Skin of body (tissue), 2 donors: ENCODE results near the gene PTPRN2. TPM values are rescaled to one million over a fixed set of nuclear protein-coding genes. Genes with fewer than 3 reads are reported as not detected.
"Not testable (repeated sequence)": the region's sequence is repeated elsewhere in the genome, so short reads cannot be mapped to it uniquely, and the experiment has no call there.

Experiments
- DNase-seq: peaks from one replicate; lab custom pipeline; 2025; lab: John Stamatoyannopoulos, UW
- total RNA-seq: library from RNA; depleted of rRNA; stranded (reverse); fragments of >200 nt; gene quantifications from one replicate; pipeline ENCODE4 v1.2.3, GENCODE V29; 2014

PTPRN2 gene
- total RNA-seq, 1 donor from 2014 or later, result 0.99 TPM

DNA sequence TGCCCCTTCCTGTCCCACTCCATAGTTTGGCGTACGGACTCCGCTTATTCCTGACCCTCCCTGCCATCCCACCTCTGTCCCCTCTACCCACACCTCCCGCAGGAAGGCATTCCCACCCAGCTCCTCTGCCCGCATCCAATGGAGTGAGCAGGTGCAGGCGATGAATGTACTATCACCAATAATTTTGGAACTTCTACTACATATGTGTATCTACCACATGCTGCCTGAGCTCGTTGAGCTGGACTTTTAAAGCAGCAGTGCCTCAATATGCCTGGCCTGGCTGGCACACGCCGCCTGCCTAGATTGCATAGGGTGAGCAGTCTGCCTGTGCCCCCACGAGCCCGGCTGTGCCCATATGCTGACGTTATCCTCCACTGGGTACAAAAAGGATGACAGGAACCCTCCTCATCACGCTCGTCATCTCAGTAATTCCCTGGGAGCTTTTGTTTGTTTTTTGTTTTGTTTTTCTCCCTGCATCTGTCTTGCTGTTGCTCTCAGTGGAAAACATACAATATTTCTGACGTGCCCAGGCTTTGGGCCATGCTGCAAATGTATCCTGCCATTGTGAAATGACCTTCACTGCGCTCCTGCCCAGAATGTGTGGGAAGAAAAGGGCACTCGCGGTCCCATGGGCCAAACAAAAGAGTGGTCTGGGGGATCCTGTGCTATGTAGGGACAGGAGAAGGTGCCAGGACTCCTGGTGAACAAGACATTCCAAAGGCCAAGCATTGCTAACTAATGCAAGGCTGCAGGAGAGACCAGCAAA, 302.8 kb downstream of the PTPRN2 start:
- no peak for DNase-seq

DNA sequence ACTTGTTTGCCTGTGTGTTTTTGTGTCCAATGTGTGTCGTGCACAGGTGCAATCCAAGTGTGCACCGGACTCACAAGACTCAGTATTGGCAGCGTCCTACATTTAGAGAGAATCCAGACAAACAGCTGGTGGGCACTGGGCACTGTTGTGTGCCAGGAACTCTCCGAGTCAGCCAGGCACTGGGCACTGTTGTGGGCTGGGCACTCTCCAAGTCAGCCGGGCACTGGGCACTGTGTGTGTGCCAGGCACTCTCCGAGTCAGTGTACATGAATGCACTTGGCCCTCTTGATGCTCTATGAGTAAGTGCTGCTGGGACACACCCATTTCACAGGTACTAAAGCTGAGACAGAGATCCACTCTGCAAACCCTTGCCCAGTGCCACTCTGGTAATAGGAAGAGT, 303.5 kb downstream of the PTPRN2 start:
- DNase-seq, result no peak

DNA sequence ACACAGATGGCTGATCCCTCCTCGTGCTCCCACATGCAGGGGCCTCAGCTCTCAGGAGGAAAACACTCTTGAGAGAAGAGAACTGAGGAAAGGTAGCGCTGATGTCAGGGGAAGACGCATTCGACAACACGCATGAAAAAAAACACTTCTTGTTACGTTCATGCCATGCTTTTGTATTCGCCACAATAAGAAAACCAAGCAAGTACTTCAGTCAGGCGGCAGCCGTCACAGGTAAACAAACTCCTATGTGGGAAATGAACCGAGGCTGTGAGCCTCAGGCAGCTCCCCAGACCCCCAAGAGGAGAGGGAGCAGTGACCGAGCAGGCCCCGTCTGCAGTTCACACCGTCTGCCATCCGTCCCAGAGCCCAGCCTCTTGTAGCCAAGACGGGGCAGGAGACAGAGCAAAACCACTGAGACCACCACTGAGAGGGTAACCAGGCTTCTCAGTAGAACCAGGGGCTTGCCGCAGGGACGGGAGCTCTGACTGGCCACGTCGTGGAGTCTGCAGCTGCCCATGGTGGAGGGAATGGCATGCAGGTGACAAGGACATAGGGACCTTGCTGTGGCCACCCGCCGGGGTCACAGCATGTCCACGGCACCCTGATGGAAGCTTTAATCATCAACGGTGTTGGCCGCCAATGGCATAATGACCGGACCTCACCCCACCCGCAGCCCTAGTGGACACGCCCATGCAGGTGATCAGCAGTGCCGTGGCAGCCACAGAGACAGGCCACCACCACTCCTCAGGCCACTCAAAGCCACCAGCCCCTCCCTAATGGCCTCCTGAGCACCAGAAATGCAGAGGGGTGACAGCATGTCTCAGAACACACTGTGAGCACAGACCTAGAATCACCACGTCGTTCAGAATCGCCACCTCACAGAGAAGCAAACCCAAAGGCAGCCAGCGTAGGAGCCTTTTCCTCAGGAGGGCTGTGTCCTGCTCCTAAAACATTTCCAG, 304.3 kb downstream of the PTPRN2 start:
- DNase-seq, result no peak

DNA sequence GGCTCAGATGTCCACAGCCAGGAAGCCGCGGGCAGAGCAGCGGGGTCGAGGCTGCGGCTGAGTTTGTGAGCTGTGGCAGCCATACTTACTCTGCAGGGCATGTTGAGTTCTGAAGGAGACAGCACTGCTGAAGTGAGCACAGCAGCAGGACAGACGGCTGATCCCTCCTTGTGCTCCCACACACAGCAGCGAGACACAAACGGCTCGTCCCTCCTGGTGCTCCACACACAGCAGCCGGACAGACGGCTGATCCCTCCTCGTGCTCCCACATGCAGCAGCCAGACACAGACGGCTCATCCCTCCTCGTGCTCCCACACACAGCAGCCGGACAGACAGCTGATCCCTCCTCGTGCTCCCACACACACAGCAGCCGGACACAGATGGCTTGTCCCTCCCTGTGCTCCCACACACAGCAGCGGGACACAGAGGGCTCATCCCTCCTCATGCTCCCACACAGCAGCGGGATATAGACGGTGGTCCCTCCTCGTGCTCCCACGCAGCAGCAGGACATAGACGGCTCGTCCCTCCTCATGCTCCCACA, 305.1 kb downstream of the PTPRN2 start:
- DNase-seq, result no peak

DNA sequence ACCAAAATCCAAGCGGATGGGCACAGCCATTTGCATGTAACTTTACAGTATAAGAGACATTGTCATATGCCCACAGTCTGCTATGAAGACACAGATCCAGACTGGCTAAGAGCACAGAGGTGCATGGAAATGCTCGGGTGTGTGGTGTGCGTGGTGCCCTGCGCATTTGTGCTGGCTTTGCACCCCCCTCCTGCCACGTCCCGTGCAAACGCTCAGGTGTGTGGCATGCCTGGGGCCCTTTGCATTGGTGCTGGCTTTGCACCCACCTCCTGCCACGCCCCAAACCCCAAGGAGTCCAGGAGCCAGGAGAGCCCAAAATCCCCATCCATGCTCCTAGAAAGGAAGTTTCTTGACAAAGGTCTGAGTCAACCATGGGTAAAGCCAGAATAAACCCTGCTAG, 306.2 kb downstream of the PTPRN2 start:
- no peak for DNase-seq

DNA sequence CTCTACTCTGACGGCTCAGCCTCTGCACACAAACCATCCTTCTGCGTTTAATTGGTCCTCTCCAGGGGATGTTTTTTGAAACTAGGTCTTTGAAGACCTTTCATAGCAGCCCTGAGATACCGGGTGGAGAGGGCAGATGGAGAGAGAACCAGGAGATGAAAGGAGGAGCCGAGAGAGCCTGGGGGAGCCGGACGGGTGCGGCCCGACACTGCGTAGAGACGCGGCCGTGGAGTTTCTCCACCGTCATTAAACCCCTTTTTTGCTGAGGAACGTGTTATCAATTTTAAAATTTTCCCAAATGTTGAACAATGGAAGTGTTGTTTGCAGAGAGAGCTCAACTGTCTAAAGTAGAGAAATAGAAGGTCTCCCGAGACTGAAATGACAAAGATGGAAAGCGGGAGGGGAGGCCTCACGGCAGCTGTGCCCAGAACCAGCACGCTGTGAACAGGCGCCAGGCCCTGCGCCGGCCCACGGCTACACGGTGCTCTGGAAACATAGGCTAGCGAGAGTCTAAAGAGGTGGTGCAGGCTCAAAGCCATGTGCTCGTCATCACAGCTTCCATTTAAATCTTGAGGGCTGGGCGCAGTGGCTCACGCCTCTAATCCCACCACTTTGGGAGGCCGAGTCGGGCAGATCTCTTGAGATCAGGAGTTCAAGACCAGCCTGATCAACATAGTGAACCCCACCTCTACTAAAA, 307.0 kb downstream of the PTPRN2 start:
- DNase-seq, result no peak

DNA sequence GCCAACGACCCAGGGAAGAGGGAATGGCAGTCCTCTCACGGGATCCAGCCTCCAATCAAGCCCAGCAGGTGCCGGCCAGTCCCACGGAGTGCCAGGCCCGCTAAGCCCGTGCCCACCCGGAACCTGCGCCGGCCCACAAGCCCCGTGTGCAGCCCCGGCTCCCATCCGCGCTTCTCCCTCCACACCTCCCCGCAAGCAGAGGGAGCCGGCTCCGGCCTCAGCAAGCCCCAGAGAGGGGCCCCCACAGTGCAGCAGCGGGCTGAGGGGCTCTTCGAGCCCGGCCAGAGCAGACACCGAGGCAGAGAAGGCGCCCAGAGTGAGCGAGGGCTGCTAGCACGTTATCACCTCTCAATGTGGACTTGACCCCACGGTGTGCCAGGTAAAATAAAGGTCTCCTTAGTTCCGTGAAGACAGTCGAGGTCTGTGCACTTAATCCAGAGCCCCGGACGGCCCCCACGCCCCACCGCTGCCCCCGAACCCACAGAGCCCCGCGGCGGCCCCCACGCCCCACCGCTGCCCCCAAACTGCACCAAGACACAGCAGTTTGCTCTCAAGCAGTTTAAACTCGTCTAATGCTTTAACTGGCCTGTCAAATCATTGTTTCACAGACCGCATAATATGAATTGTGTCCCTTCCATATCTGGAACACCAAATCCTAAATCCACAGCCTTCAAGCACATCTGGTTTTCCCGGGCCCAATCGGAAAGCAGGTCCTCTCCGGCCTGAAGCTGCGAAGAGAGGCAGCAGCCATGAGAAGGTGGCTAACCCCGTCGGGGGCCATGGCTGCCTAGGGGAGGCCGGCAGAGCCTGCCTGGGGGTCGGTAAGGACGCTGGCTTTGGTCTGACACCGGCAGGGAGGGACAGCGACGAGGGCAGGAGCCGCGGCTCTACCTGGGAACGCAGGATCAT, 307.8 kb downstream of the PTPRN2 start:
- no peak for DNase-seq

DNA sequence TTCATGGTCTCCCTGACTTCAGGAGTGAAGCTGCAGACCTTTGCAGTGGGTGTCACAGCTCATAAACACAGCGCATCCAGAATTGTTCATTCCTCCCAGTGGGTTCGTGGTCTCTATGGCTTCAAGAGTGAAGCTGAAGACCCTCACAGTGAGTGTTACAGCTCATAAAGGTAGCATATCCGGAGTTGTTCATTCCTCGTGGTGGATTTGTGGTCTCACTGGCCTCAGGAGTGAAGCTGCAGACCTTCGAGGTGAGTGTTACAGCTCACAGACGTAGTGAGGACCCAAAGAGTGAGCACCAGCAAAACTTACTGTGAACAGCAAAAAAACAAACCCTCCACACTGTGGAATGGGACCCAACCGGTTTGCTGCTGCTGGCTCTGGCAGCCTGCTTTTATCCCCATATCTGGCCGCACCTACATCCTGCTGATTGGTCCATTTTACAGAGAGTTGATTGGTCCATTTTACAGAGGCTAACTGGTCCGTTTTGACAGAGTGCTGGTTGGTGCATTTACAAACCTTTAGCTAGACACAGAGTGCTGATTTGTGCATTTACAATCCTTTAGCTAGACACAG, 308.8 kb downstream of the PTPRN2 start:
- DNase-seq, result no peak

DNA sequence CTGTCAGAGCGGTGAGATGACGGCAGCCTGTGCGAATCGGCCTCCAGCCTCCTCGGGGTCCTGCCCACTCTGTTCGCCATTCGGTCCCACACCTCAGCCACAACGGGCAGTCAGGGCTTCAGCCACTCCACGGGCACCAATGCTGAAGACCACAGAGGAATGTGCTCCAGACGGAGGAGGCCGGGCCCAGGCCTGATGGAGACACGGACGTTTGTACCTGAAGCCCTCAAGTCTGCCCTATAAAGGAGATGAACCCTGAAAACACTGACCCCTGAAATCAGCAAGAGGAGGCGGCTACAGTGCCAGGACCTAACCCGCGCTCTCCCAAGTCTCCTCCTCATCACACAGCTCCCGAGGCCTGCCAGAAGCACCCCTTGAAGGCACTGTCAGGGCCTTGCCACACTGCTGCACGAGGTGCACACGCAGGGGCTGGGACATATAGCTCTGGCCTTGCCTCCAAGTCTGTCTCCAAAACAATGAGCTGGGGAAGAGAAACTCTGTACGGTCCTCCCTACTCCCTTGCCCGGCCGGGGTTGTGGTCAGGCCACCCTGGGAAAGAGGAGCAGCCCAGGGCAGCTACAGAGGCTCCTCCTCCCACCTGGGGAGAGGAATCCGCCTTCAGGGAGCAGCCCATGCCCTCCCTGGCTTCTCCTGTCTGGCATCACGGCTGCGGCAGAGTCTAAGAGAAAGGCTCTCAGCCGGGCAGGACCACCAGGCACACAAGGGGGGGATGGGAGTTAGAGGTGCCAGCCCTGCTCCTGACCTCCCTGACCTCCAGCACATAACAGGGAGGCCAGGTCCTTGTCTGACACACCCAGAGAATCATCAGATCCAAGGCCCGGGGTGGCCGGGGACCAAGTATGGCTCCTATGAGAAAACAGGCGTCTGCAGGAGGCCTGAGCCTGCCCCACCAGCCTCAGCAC, 310.1 kb downstream of the PTPRN2 start:
- no peak for DNase-seq

DNA sequence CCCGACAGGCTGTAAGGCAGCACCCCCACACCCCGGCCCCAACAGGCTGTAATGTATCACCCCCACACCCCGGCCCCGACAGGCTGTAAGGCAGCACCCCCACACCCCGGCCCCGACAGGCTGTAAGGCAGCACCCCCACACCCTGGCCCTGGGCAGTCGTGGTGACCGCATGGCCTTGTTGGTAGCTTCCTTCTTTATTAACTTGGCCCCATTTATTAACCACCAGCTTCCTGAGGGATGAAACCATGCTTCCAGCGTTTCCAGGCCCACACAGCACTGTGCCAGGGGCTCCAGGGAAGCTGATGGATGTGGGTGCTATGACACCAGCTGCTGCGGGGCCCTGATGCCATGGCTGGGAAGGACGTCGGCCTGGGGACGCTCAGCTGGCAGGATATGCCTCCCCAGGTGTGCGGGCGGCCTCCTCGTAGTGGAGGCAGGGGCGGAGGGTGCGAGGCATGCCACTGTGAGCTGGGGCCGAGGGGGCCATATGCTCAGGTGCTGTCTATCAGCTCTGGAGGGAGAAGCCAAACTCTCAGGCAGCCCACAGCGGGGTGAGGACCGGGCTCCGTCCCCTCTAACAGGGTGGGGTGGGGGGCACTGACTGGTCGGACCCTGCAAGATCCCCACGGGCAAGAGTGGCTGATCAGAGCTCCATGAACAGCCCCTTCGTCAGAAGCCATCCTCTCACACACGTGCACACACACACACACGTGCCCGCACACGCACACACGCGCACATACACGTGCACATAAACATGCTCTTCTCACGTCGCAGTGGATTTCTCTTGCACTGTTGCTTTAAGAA, 311.0 kb downstream of the PTPRN2 start:
- DNase-seq, result no peak

DNA sequence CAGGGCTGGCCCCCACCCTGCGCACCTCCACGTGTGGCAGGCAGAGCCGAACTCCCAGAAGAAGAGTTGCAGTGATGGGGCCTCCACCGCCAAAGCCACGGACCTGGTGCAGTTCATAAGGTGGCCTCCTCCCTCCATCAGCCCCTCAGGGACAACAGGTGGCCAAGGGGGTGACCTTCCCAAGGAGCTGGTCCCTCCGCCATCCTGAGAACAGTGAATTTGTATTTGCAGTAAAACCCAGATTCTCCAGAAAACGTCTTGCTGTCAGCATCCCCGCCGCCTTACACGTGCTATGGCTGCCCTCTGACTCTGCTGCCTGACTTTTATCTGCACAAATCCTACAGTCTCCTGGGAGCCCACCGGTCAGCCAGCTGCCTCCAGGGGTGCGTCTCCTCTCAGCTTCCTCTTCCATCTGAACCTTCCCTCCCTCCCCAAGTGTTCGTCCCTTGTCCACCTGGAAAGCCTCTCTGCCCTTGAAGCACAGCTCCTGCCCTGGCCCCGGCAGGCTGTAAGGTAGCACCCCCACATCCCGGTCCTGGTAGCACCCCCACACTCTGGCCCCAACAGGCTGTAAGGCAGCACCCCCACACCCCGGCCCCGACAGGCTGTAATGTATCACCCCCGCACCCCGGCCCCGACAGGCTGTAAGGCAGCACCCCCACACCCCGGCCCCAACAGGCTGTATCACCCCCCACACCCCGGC, 311.8 kb downstream of the PTPRN2 start:
- DNase-seq, result no peak

DNA sequence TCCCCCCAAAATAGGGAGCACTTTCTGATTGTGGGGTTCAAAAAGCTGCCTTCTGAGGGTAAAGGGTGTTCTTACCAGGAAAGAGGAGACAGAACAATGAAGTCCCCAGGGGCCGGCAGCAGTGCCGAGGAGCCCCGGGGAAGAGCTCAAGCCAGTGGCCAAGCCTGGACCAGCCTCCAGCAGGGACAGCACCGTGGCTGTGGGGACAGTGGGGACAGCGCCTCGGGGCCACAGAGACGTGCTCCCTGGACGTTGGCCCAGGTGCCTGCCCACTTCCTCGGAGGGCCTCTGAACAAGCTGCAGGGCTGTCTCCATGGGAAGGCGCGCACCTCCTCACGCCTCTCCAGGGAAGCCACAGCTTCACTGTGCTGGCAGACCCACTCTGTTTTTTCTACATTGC, 312.6 kb downstream of the PTPRN2 start:
- no peak for DNase-seq

DNA sequence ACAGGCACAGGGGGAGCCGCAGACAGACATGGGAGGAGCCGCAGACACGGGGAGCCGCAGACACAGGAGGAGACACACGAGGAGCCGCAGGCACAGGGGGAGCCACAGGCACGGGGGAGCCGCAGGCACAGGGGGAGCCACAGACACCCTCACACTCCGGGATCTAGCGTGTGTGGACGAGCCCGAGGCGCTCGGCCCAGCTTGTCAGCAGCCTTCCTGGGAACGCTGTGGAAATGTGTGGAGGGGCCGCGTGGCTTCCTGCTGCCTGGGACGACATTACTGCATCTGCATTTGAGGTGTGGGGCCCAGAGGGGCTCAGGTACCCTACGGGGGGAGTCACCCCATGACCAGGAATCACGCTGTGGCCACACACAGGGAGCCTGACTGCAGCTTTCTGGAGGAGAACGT, 313.2 kb downstream of the PTPRN2 start:
- no peak for DNase-seq

DNA sequence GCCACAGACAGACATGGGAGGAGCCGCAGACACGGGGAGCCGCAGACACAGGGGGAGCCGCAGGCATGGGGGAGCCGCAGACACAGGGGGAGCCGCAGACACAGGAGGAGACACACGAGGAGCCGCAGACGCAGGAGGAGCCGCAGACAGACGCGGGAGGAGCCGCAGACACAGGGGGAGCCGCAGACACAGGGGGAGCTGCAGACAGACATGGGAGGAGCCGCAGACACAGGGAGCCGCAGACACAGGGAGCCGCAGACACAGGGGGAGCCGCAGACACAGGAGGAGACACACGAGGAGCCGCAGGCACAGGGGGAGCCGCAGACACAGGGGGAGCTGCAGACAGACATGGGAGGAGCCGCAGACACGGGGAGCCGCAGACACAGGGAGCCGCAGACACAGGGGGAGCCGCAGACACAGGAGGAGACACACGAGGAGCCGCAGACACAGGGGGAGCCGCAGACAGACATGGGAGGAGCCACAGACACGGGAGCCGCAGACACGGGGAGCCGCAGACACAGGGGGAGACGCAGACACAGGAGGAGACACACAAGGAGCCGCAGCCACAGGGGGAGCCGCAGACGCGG, 313.8 kb downstream of the PTPRN2 start:
- not testable (repeated sequence) for DNase-seq

DNA sequence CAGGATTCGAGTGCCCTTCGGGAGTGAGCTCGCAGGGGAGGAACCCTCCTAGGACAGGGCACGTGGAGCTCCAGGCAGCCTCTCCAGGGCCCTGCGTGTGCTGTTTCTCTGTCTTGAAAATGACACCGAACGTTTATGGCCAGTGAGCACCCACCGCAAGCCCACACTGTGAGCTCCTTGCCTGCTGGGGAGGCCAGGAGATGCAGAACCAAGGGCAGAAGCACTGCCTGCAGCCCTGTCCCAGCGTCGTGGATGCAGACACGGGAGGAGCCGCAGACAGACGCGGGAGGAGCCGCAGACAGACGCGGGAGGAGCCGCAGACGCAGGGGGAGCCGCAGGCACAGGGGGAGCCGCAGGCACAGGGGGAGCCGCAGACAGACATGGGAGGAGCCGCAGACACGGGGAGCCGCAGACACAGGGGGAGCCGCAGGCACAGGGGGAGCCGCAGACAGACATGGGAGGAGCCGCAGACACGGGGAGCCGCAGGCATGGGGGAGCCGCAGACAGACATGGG, 314.4 kb downstream of the PTPRN2 start:
- DNase-seq, result no peak

DNA sequence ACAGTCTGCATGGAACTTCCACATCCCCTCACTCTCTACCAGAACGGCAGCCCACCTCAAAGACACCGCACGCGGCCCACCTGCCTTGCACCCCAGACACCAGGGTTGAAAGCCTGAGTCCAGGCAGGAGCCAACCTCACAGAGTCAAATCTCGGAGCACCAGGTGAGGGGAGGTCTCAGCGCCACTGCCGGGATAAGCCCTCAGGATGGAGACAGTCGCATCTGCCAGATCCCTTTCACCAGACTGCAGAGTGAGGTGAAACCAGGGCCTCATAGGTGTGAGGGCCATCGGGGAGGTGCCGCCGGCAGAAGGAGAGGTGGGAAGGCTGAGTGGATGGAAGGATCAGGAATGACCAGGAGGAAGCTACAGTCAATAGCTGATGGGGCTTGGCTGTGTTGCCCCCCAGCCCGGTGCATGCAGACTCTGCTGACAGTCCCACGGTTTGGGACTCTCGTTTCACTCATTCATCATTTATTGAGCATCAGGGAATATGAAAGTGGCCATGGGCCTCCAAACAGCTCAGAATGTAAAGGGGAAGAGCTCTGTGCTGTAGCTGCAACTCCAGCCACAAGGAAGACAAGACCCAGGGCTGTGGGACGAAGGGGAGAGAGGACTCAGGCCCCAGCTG, 315.0 kb downstream of the PTPRN2 start:
- DNase-seq, result no peak

DNA sequence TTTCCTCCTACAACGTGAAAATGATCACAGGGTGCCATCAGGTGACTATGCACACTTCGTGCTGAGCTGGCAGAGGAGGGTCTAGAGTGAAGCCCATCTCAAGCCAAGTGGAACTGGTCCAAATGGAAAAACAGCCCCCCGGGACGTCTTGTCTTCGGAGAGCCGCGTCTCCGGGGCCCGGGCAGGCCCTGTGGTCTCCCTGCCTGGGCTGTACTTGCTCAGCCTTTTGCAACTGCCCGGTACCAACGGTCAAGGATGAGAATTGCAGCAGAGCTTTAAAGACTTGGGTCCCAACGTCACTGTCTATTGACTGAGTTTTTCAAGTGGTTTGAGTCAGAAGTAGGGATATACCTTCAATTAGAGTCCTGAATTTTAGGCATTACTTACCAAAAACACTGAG, 315.5 kb downstream of the PTPRN2 start:
- DNase-seq, result no peak
